ENCODE measurements around the gene MTMR3.
A peak's percentile ranks its signal among the peaks of the same experiment; 100 is the strongest.

The MTMR3 gene

GRCh38 chr22:29870574-29870973, 12.4 kb upstream of the MTMR3 start:
- DNase-seq (ENCODE audit: low read depth) = no peak

GRCh38 chr22:29871684-29872083, 11.3 kb upstream of the MTMR3 start:
- DNase-seq (ENCODE audit: low read depth) = no peak

- no peak for DNase-seq (ENCODE audit: low read depth)
Measured at GRCh38 chr22:29872144-29872893, 10.7 kb upstream of the MTMR3 start.

GRCh38 chr22:29872989-29873388, 10.0 kb upstream of the MTMR3 start:
- no peak for DNase-seq (ENCODE audit: low read depth)

GRCh38 chr22:29873943-29874342, 9.0 kb upstream of the MTMR3 start:
- DNase-seq (ENCODE audit: low read depth) = no peak

GRCh38 chr22:29877620-29878019, 5.4 kb upstream of the MTMR3 start:
- DNase-seq (ENCODE audit: low read depth) = peak; percentile 16

GRCh38 chr22:29879753-29880152, 3.2 kb upstream of the MTMR3 start:
- DNase-seq (ENCODE audit: low read depth) = no peak

- no peak for DNase-seq (ENCODE audit: low read depth)
Measured at GRCh38 chr22:29882716-29883044, 294 bp upstream of the MTMR3 start.

GRCh38 chr22:29883775-29884097, 762 bp downstream of the MTMR3 start:
- no peak for DNase-seq (ENCODE audit: low read depth)

GRCh38 chr22:29885610-29886009, 2.6 kb downstream of the MTMR3 start:
- no peak for DNase-seq (ENCODE audit: low read depth)

- DNase-seq (ENCODE audit: low read depth) = no peak
Measured at GRCh38 chr22:29886596-29886995, 3.6 kb downstream of the MTMR3 start.

GRCh38 chr22:29887358-29887757, 4.4 kb downstream of the MTMR3 start:
- no peak for DNase-seq (ENCODE audit: low read depth)

- DNase-seq (ENCODE audit: low read depth) = no peak
Measured at GRCh38 chr22:29890760-29891159, 7.8 kb downstream of the MTMR3 start.

GRCh38 chr22:29892315-29893156, 9.6 kb downstream of the MTMR3 start:
- DNase-seq (ENCODE audit: low read depth) = no peak

GRCh38 chr22:29901354-29901753, 18.4 kb downstream of the MTMR3 start:
- DNase-seq (ENCODE audit: low read depth) = no peak

- DNase-seq (ENCODE audit: low read depth) = no peak
Measured at GRCh38 chr22:29903371-29903770, 20.4 kb downstream of the MTMR3 start.

GRCh38 chr22:29904020-29904419, 21.0 kb downstream of the MTMR3 start:
- DNase-seq (ENCODE audit: low read depth) = no peak

- DNase-seq (ENCODE audit: low read depth) = peak; percentile 98
Measured at GRCh38 chr22:29907753-29908515, 25.0 kb downstream of the MTMR3 start.

GRCh38 chr22:29912141-29912540, 29.2 kb downstream of the MTMR3 start:
- DNase-seq (ENCODE audit: low read depth) = no peak

- DNase-seq (ENCODE audit: low read depth) = peak; percentile 91
Measured at GRCh38 chr22:29912605-29913398, 29.8 kb downstream of the MTMR3 start.

- peak; percentile 88 for DNase-seq (ENCODE audit: low read depth)
Measured at GRCh38 chr22:29914165-29914564, 31.2 kb downstream of the MTMR3 start.

- DNase-seq (ENCODE audit: low read depth) = no peak
Measured at GRCh38 chr22:29914991-29915533, 32.1 kb downstream of the MTMR3 start.
